IMR-90 (cell line): Measurements from ENCODE around the gene ACTRT2. TPM values are rescaled to one million over a fixed set of nuclear protein-coding genes. Genes with fewer than 3 reads are reported as not detected.

ENCODE experiments used
- ATAC-seq: fragments of 200-7000 bp; cut with Tn5 transposase; 2 replicates; pipeline ENCODE4 v1.9.1; 2020; ENCODE audit warnings: low read depth, mild to moderate bottlenecking, moderate library complexity
- BruUV-seq: library from RNA; stranded (reverse); fragments of 400-500 nt; replicated peaks from 2 replicates; lab custom pipeline; 2021; lab: Mats Ljungman, UMichigan
- CTCF ChIA-PET: fragments of 300-600 bp; formaldehyde crosslinking; extraction: SDS; loops from one replicate; lab custom pipeline; 2021; ENCODE audit warnings: antibody characterized with exemption; lab: Yijun Ruan, JAX
- POLR2A ChIA-PET: fragments of 300-600 bp; sonication (Branson Sonifier 250); formaldehyde crosslinking; loops from one replicate; lab custom pipeline; 2022; ENCODE audit warnings: antibody characterized with exemption; ENCODE audit not compliant: unreplicated experiment; lab: Charles Lee
- DNase-seq: peaks from one replicate; pipeline ENCODE4 v3.0.0; 2013
- H2AFZ ChIP-seq: replicated peaks from 2 replicates; pipeline ENCODE3; 2013; ENCODE audit warnings: low read length, mild to moderate bottlenecking; ENCODE audit not compliant: poor library complexity
- H2AK5ac ChIP-seq: 2 replicates; pipeline ENCODE4 v1.6.1; 2013; ENCODE audit warnings: low read depth, low read length, inconsistent platforms
- H2AK9ac ChIP-seq: replicated peaks from 2 replicates; pipeline ENCODE3; 2013; ENCODE audit warnings: mild to moderate bottlenecking, low read depth, low read length, moderate library complexity; ENCODE audit not compliant: poor library complexity
- H2BK120ac ChIP-seq: 2 replicates; pipeline ENCODE4 v1.6.1; 2013; ENCODE audit warnings: low read depth, low read length, inconsistent platforms
- H2BK15ac ChIP-seq: 3 replicates; pipeline ENCODE4 v1.6.1; 2013; ENCODE audit warnings: low read depth, low read length, inconsistent platforms
- H2BK20ac ChIP-seq: 2 replicates; pipeline ENCODE4 v1.6.1; 2013; ENCODE audit warnings: low read depth, mild to moderate bottlenecking, inconsistent platforms, low read length, moderate library complexity
- H2BK5ac ChIP-seq: 2 replicates; pipeline ENCODE4 v1.6.1; 2013; ENCODE audit warnings: mild to moderate bottlenecking, low read depth, low read length, inconsistent platforms; ENCODE audit not compliant: poor library complexity, severe bottlenecking
- H3K14ac ChIP-seq: replicated peaks from 2 replicates; pipeline ENCODE4 v1.6.1; 2013; ENCODE audit warnings: low read depth, low read length, inconsistent platforms
- H3K18ac ChIP-seq: 2 replicates; pipeline ENCODE4 v1.6.1; 2013; ENCODE audit warnings: low read depth, low read length, control low read depth
- H3K23ac ChIP-seq: 2 replicates; pipeline ENCODE4 v1.6.1; 2013; ENCODE audit warnings: low read depth, low read length, inconsistent platforms
- H3K27ac ChIP-seq: 2 replicates; pipeline ENCODE4 v1.5.1; 2013; ENCODE audit warnings: mild to moderate bottlenecking, control low read depth, low read length; ENCODE audit not compliant: insufficient read depth
- H3K27me3 ChIP-seq: 2 replicates; pipeline ENCODE4 v1.6.1; 2013; ENCODE audit warnings: low read length; ENCODE audit not compliant: control insufficient read depth, insufficient read depth
- H3K36me3 ChIP-seq: 2 replicates; pipeline ENCODE4 v1.6.1; 2013; ENCODE audit warnings: low read length, mixed read lengths; ENCODE audit not compliant: control insufficient read depth, insufficient read depth
- H3K4ac ChIP-seq: 2 replicates; pipeline ENCODE4 v1.6.1; 2013; ENCODE audit warnings: low read depth, low read length, inconsistent platforms
- H3K4me1 ChIP-seq: 2 replicates; pipeline ENCODE4 v1.6.1; 2013; ENCODE audit warnings: low read length, mixed read lengths; ENCODE audit not compliant: control insufficient read depth, insufficient read depth
- H3K4me2 ChIP-seq: 2 replicates; pipeline ENCODE4 v1.6.1; 2013; ENCODE audit warnings: low read depth, mild to moderate bottlenecking, control low read depth, low read length, moderate library complexity
- H3K4me3 ChIP-seq: 2 replicates; pipeline ENCODE4 v1.5.1; 2013; ENCODE audit warnings: low read depth, mild to moderate bottlenecking, control low read depth, low read length, moderate library complexity; ENCODE audit not compliant: insufficient read depth
- H3K56ac ChIP-seq: 2 replicates; pipeline ENCODE4 v1.6.1; 2013; ENCODE audit warnings: low read length, inconsistent platforms; ENCODE audit not compliant: insufficient read depth; ENCODE audit errors: extremely low read depth
- H3K79me1 ChIP-seq, 2 experiments: 2 replicates each; pipeline ENCODE4 v1.6.1; 2013; ENCODE audit warnings: low read length in 2 of 2, inconsistent platforms in 1 of 2, low read depth in 1 of 2
- H3K9ac ChIP-seq: 2 replicates; pipeline ENCODE4 v1.6.1; 2013; ENCODE audit warnings: low read depth, low read length, control low read depth
- H3K9me1 ChIP-seq: 2 replicates; pipeline ENCODE4 v1.6.1; 2013; ENCODE audit warnings: low read length, inconsistent platforms; ENCODE audit not compliant: insufficient read depth
- H3K9me3 ChIP-seq: 2 replicates; pipeline ENCODE4 v1.6.1; 2013; ENCODE audit warnings: low read length; ENCODE audit not compliant: control insufficient read depth, insufficient read depth
- H4K20me1 ChIP-seq: 2 replicates; pipeline ENCODE4 v1.6.1; 2013; ENCODE audit warnings: low read length, inconsistent platforms; ENCODE audit not compliant: insufficient read depth
- H4K5ac ChIP-seq: 2 replicates; pipeline ENCODE4 v1.6.1; 2013; ENCODE audit warnings: mild to moderate bottlenecking, low read depth, low read length, control low read depth
- H4K8ac ChIP-seq, 2 experiments: 2 replicates each; pipeline ENCODE4 v1.6.1; 2013; ENCODE audit warnings: low read depth in 2 of 2, low read length in 2 of 2, control low read depth in 1 of 2, inconsistent platforms in 1 of 2
- H4K91ac ChIP-seq: 2 replicates; pipeline ENCODE4 v1.6.1; 2013; ENCODE audit warnings: low read depth, low read length, inconsistent platforms; ENCODE audit not compliant: insufficient read depth
- BHLHE40 ChIP-seq: fragments of 150-350 bp; IDR thresholded peaks from 2 replicates; pipeline ENCODE4 v1.6.1; 2016; ENCODE audit warnings: mild to moderate bottlenecking, low read depth, low read length
- MXI1 ChIP-seq: IDR thresholded peaks from 2 replicates; pipeline ENCODE4 v1.6.1; 2012; ENCODE audit warnings: low read depth, mild to moderate bottlenecking, low read length, moderate library complexity, borderline replicate concordance
- POLR2A ChIP-seq: IDR thresholded peaks from 2 replicates; pipeline ENCODE4 v1.6.1; 2012; ENCODE audit warnings: mild to moderate bottlenecking, low read depth, low read length
- SMC3 ChIP-seq: fragments of 150-350 bp; IDR thresholded peaks from 2 replicates; pipeline ENCODE4 v1.6.1; 2016; ENCODE audit warnings: low read depth, mild to moderate bottlenecking, antibody characterized with exemption, low read length, moderate library complexity
- WGBS, 2 experiments: methylation state at CpG; one replicate each; pipeline versions ENCODE4 v1.1.5 to v1.1.7; 2013; ENCODE audit warnings: missing lambda C conversion rate in 2 of 2; ENCODE audit not compliant: insufficient read length in 1 of 2; ENCODE audit errors: extremely low coverage in 2 of 2; 5-methylcytosine and 5-hydroxymethylcytosine counted together
- dilution Hi-C: fragments of 300-500 bp; cut with HindIII; formaldehyde crosslinking; loops from one replicate; pipeline ENCODE4 v1.14.3; 2018; ENCODE audit warnings: low sequenced_read_pairs; ENCODE audit not compliant: unreplicated experiment
- in situ Hi-C: fragments of 300-500 bp; cut with MboI; formaldehyde crosslinking; loops from 3 replicates; pipeline ENCODE4 v1.14.3; 2019; ENCODE audit warnings: low sequenced_read_pairs, inconsistent platforms, mixed read lengths
- intact Hi-C: fragments of 100-400 bp; cut with micrococcal nuclease; formaldehyde crosslinking; loops from 2 replicates; pipeline ENCODE4 v1.10.0; 2022
- polyA plus RNA-seq, 3 experiments: library from polyadenylated mRNA; depleted of rRNA; stranded (reverse); fragments of >200 nt; gene quantifications; 2 replicates each; pipeline ENCODE4 v1.2.3, GENCODE V29; 2012; ENCODE audit warnings: low replicate concordance in 1 of 3
- total RNA-seq: library from RNA; depleted of rRNA; stranded (reverse); fragments of >200 nt; gene quantifications from 2 replicates; pipeline ENCODE4 v1.2.3, GENCODE V29; 2012
- TF ChIP-seq, protein P1 (sequence below): fragments of 150-350 bp; IDR thresholded peaks from 2 replicates; pipeline ENCODE4 v1.6.1; 2017; ENCODE audit warnings: mild to moderate bottlenecking, antibody characterized with exemption, low read length, low read depth

The ACTRT2 gene
- total and polyA plus RNA-seq, 2 of the 4 experiments (the other 2 are of a cell fraction): not detected

DNA sequence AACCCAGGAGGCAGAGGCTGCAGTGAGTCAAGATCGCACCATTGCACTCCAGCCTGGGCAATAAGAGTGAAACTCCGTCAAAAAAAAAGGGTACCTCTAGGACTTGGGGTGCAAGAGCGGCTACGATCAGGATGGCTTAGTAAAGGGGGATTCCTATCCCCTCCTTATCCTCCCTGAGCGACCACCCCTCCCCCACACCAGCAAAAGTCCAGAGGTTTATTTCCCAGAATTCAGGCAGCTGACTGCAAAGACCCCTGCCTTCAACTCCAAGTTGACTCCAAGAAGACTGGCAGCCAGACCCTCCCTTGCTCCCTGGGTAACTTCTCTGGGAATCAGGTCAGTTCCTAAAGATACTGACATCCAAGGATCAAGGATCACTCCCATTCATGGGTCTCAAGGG, 35.4 kb downstream of the ACTRT2 start:
- dilution Hi-C loops (no loop called here), intact Hi-C loops (no loop called here), in situ Hi-C loops (loop anchor here (25.0 kb wide), 1 partner anchor 619 kb away; no protein-coding TSS in a partner anchor)
- POLR2A ChIA-PET: no interaction called here
- Histone ChIP-seq H2AFZ (no peak overlapping the region), H2AK5ac (no peak overlapping the region), H4K8ac (no peak overlapping the region), H4K5ac (no peak overlapping the region), H2AK9ac (no peak overlapping the region), H3K27ac (no peak overlapping the region), H2BK15ac (no peak overlapping the region), H3K14ac (no peak overlapping the region), H3K36me3 (no peaks in the 10 kb centered on the region), H3K9me3 (no peaks in the 10 kb centered on the region; the same call in 1 of the 2 replicates), H2BK120ac (no peak overlapping the region), H3K18ac (no peak overlapping the region), H4K91ac (no peak overlapping the region), H2BK20ac (no peak overlapping the region), H3K4ac (no peak overlapping the region), H3K4me1 (no peaks in the 10 kb centered on the region), H2BK5ac (no peak overlapping the region), H3K23ac (no peak overlapping the region), H4K20me1 (no peaks in the 10 kb centered on the region), H3K9ac (no peak overlapping the region), H3K27me3 (no peaks in the 10 kb centered on the region), H3K79me1 (no peaks in the 10 kb centered on the region), H3K56ac (no peak overlapping the region), H3K4me2 (no peak overlapping the region), H3K9me1 (no peaks in the 10 kb centered on the region), H3K4me3 (no peak overlapping the region)
- DNase-seq (no peak), ATAC-seq (no peak)
- CTCF ChIA-PET: no interaction called here
- no TSS peak for BruUV-seq
- no CpG with 5 or more reads among the region's 5 CpGs for WGBS, 2 experiments
- TF ChIP-seq POLR2A: no peak
- no peak for TF ChIP-seq BHLHE40
- TF ChIP-seq, protein P1, sequence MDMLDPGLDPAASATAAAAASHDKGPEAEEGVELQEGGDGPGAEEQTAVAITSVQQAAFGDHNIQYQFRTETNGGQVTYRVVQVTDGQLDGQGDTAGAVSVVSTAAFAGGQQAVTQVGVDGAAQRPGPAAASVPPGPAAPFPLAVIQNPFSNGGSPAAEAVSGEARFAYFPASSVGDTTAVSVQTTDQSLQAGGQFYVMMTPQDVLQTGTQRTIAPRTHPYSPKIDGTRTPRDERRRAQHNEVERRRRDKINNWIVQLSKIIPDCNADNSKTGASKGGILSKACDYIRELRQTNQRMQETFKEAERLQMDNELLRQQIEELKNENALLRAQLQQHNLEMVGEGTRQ: no peak
- no peak for TF ChIP-seq SMC3
- TF ChIP-seq MXI1: no peak
